ENCODE results near the gene MPHOSPH9.

Gene MPHOSPH9

GRCh38 chr12:123106640-123107359 is 126.1 kb downstream of the MPHOSPH9 start:
- no peak overlapping the region for H3K4me3 ChIP-seq
- TF ChIP-seq CTCF (IDR thresholded peaks at IDR 0.05) = no peak
- H3K27ac ChIP-seq = peak overlapping the region in 1 of 2 donors; percentile 50
- no peak for DNase-seq (ENCODE audit: low spot score)

- DNase-seq (ENCODE audit: low spot score) = no peak
- no peak for TF ChIP-seq CTCF (IDR thresholded peaks at IDR 0.05)
- no peak overlapping the region for H3K27ac ChIP-seq
- no peak overlapping the region for H3K4me3 ChIP-seq
Measured at GRCh38 chr12:123105211-123105826, 127.6 kb downstream of the MPHOSPH9 start.

GRCh38 chr12:123104809-123105208 is 128.1 kb downstream of the MPHOSPH9 start:
- H3K4me3 ChIP-seq = no peak overlapping the region
- H3K27ac ChIP-seq = no peak overlapping the region
- no peak for TF ChIP-seq CTCF (IDR thresholded peaks at IDR 0.05)

More at GRCh38 chr12:123104809-123105208, 128.1 kb downstream of the MPHOSPH9 start:
- DNase-seq (ENCODE audit: low spot score) = no peak

Data from coronary artery (tissue), 2 donors.